ENCODE data around the gene PRPS1.

GRCh38 chrX:107579956-107580355 lies 48.4 kb upstream of the PRPS1 start:
- no peak for TF ChIP-seq CTCF (IDR thresholded peaks at IDR 0.05)
- TF ChIP-seq ZFX (IDR thresholded peaks at IDR 0.05; ENCODE audit: borderline replicate concordance), result no peak
